ENCODE results near the gene SLC10A2. TPM values are rescaled to one million over a fixed set of nuclear protein-coding genes. Genes with fewer than 3 reads are reported as not detected.

Gene SLC10A2
- polyA plus RNA-seq, 1 experiment: not detected

DNA sequence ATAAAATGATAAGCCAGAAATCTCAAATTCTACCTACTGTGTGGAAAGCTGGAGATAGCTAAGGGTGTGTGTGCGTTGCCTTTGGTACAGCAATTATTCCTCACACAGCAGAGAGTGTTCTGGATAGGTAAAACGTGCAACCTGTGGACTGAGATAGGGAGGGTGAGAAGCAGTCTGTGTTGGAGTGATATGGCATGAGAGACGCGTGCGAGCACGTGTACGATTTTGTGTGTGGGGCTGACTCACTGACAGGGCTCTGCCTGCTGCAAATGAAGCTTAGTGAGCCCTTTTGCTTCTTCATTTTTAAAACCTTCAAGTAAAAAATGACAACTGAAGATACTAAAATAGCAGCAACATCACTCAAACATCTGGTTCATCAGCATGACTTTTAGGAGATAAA is 35.7 kb upstream of the SLC10A2 start:
- DNase-seq (ENCODE audit: low read depth, low spot score): no peak
- ChIA-PET POLR2A (no interaction called here), CTCF (no interaction called here)
- Histone ChIP-seq H3K9me3 (ENCODE audit: control insufficient read depth, insufficient read depth, low read length) (peaks cover 15% of the 10 kb centered on the region), H3K4me3 (ENCODE audit: low read depth, low read length) (no peak overlapping the region), H3K27ac (ENCODE audit: low read depth, low read length) (no peak overlapping the region), H3K27me3 (ENCODE audit: control insufficient read depth, insufficient read depth, low read length) (no peaks in the 10 kb centered on the region)
- TF ChIP-seq, protein P1, sequence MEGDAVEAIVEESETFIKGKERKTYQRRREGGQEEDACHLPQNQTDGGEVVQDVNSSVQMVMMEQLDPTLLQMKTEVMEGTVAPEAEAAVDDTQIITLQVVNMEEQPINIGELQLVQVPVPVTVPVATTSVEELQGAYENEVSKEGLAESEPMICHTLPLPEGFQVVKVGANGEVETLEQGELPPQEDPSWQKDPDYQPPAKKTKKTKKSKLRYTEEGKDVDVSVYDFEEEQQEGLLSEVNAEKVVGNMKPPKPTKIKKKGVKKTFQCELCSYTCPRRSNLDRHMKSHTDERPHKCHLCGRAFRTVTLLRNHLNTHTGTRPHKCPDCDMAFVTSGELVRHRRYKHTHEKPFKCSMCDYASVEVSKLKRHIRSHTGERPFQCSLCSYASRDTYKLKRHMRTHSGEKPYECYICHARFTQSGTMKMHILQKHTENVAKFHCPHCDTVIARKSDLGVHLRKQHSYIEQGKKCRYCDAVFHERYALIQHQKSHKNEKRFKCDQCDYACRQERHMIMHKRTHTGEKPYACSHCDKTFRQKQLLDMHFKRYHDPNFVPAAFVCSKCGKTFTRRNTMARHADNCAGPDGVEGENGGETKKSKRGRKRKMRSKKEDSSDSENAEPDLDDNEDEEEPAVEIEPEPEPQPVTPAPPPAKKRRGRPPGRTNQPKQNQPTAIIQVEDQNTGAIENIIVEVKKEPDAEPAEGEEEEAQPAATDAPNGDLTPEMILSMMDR (IDR thresholded peaks at IDR 0.05; ENCODE audit: low read depth, low read length): no peak

DNA sequence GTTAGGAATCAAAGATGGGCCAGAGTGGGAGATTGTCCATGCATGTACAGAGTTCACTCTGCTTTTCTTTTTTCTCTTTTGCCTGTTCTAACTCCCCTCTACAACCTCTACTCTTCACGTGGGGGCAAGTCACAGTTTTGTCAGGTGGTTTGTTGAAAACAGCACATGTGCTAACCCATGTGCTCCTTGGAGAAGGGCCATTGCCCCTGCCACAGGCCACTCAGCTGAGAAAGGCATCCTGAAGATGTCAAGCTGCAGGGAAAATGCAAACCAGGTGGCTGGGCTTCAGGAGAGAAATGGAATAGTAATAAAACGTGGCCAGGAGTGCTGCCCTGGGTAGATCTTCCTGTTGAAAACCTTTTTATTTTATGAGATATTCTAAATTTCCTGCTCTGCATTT is 35.3 kb upstream of the SLC10A2 start:
- Histone ChIP-seq H3K9me3 (ENCODE audit: control insufficient read depth, insufficient read depth, low read length) (peaks cover 18% of the 10 kb centered on the region), H3K27me3 (ENCODE audit: control insufficient read depth, insufficient read depth, low read length) (no peaks in the 10 kb centered on the region), H3K4me3 (ENCODE audit: low read depth, low read length) (no peak overlapping the region), H3K27ac (ENCODE audit: low read depth, low read length) (no peak overlapping the region)
- TF ChIP-seq, protein P1 (IDR thresholded peaks at IDR 0.05; ENCODE audit: low read depth, low read length): no peak
- no peak for DNase-seq (ENCODE audit: low read depth, low spot score)
- ChIA-PET CTCF (no interaction called here), POLR2A (no interaction called here)

DNA sequence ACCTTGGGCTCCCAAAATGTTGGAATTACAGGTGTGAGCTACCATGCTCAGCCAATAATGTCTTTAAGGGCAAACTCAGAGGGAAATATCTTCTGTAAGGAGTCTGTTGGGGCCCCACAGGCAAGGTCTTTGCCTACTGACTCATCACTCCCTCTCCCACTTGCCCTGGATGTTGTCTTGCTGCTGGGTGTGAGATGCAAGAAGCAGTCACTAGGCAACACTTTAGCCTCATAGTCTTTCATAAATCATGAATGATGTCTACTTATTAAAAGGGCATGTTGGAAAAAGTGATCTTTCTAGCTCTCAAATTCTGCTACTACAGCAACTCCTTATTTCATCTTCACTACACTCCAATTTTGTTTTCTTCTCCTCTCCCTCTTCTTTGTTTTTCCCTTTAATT is 34.6 kb upstream of the SLC10A2 start:
- TF ChIP-seq, protein P1 (IDR thresholded peaks at IDR 0.05; ENCODE audit: low read depth, low read length): no peak
- H3K27ac ChIP-seq (ENCODE audit: low read depth, low read length): no peak overlapping the region
- H3K4me3 ChIP-seq (ENCODE audit: low read depth, low read length): no peak overlapping the region
- DNase-seq (ENCODE audit: low read depth, low spot score): no peak
- ChIA-PET POLR2A (no interaction called here), CTCF (no interaction called here)
- H3K9me3 ChIP-seq (ENCODE audit: control insufficient read depth, insufficient read depth, low read length): peaks cover 21% of the 10 kb centered on the region
- H3K27me3 ChIP-seq (ENCODE audit: control insufficient read depth, insufficient read depth, low read length): no peaks in the 10 kb centered on the region

DNA sequence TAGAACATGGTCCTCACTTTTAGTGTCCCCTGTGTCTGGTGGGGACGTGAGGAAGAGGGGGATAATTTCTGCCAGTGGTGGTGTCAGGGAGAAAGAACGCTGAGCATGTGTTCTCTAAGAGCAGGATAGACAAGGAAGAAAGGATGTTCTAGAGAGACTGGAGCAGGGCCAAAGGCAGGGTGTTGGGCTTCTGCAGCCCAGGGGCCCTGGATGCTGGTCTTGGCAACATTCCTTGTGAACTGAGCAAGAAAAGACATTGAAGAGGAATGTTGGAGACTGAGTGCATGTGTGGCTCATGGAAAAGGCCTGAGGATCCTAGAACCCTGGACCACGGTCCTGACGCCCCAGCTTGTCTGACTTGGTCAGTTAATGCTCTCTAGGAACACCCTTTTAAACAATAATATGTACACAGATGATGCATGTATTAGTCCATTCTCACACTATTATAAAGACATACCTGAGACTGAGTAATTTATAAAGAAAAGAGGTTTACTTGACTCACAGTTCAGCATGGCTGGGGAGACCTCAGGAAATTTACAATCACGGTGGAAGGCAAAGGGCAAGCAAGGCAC is 33.6 kb upstream of the SLC10A2 start:
- no peaks in the 10 kb centered on the region for H3K27me3 ChIP-seq (ENCODE audit: control insufficient read depth, insufficient read depth, low read length)
- H3K4me3 ChIP-seq (ENCODE audit: low read depth, low read length): no peak overlapping the region
- no peak for DNase-seq (ENCODE audit: low read depth, low spot score)
- CTCF ChIA-PET: no interaction called here
- TF ChIP-seq, protein P1 (IDR thresholded peaks at IDR 0.05; ENCODE audit: low read depth, low read length): no peak
- H3K27ac ChIP-seq (ENCODE audit: low read depth, low read length): no peak overlapping the region
- peaks cover 21% of the 10 kb centered on the region for H3K9me3 ChIP-seq (ENCODE audit: control insufficient read depth, insufficient read depth, low read length)
- POLR2A ChIA-PET: no interaction called here

DNA sequence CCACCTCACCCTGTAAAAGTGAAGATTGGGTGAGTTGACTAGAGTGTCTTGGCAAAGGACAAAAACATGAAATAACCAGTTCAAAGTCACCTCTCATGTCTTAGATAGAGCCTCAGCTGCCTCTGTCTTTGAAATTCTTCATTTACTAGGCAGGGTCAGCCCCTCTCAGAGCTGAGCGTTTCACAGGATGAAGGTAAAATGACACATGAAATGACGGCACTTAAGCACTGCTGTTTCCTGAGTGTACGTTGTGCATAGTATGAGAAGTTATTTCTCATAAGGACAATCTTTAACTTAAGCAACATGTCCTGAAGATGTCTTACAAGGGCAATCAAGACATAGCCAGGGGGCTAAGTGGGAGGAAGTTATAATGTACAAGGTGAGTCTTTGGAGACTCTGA is 32.3 kb upstream of the SLC10A2 start:
- peaks cover 24% of the 10 kb centered on the region for H3K9me3 ChIP-seq (ENCODE audit: control insufficient read depth, insufficient read depth, low read length)
- TF ChIP-seq, protein P1 (IDR thresholded peaks at IDR 0.05; ENCODE audit: low read depth, low read length): no peak
- H3K27me3 ChIP-seq (ENCODE audit: control insufficient read depth, insufficient read depth, low read length): no peaks in the 10 kb centered on the region
- no peak for DNase-seq (ENCODE audit: low read depth, low spot score)
- CTCF ChIA-PET: interaction anchor here (0.6 kb wide), 1 partner anchor 9 kb away, joined by 3 read pairs; no protein-coding TSS in a partner anchor
- H3K4me3 ChIP-seq (ENCODE audit: low read depth, low read length): no peak overlapping the region
- POLR2A ChIA-PET: no interaction called here
- no peak overlapping the region for H3K27ac ChIP-seq (ENCODE audit: low read depth, low read length)

Measured in AG04450 (cell line).